ENCODE results near the gene POLRMT.

POLRMT gene

GRCh38 chr19:679418-680286 lies 46.3 kb upstream of the POLRMT start:
- Histone ChIP-seq H3K36me3 (ENCODE audit: control insufficient read depth, insufficient read depth, low read length) (no peaks in the 10 kb centered on the region), H3K4me3 (replicated peaks; ENCODE audit: low read depth, low read length) (peak overlapping the region; percentile 62), H3K27me3 (replicated peaks; ENCODE audit: control insufficient read depth, insufficient read depth, low read length) (no peaks in the 10 kb centered on the region)
- TF ChIP-seq CTCF (IDR thresholded peaks at IDR 0.05; ENCODE audit: insufficient read depth, low read length, poor library complexity, severe bottlenecking): no peak
- DNase-seq (ENCODE audit: extremely low read depth, insufficient read length): no peak

GRCh38 chr19:678791-679388 lies 45.6 kb upstream of the POLRMT start:
- TF ChIP-seq CTCF (IDR thresholded peaks at IDR 0.05; ENCODE audit: insufficient read depth, low read length, poor library complexity, severe bottlenecking): no peak
- Histone ChIP-seq H3K4me3 (replicated peaks; ENCODE audit: low read depth, low read length) (peak overlapping the region; percentile 62), H3K27me3 (replicated peaks; ENCODE audit: control insufficient read depth, insufficient read depth, low read length) (no peaks in the 10 kb centered on the region)

GRCh38 chr19:677601-678436 lies 44.5 kb upstream of the POLRMT start:
- H3K27me3 ChIP-seq (replicated peaks; ENCODE audit: control insufficient read depth, insufficient read depth, low read length): no peaks in the 10 kb centered on the region
- no peak for TF ChIP-seq CTCF (IDR thresholded peaks at IDR 0.05; ENCODE audit: insufficient read depth, low read length, poor library complexity, severe bottlenecking)
- H3K36me3 ChIP-seq (ENCODE audit: control insufficient read depth, insufficient read depth, low read length): no peaks in the 10 kb centered on the region
- DNase-seq (ENCODE audit: extremely low read depth, insufficient read length): no peak
- H3K4me3 ChIP-seq (replicated peaks; ENCODE audit: low read depth, low read length): peak overlapping the region; percentile 63; the same call in 1 of the 2 replicates

More at GRCh38 chr19:678791-679388, 45.6 kb upstream of the POLRMT start:
- no peak for DNase-seq (ENCODE audit: extremely low read depth, insufficient read length)
- H3K36me3 ChIP-seq (ENCODE audit: control insufficient read depth, insufficient read depth, low read length): no peaks in the 10 kb centered on the region

GRCh38 chr19:677201-677600 lies 43.9 kb upstream of the POLRMT start:
- DNase-seq (ENCODE audit: extremely low read depth, insufficient read length): no peak
- Histone ChIP-seq H3K27me3 (replicated peaks; ENCODE audit: control insufficient read depth, insufficient read depth, low read length) (no peaks in the 10 kb centered on the region), H3K36me3 (ENCODE audit: control insufficient read depth, insufficient read depth, low read length) (no peaks in the 10 kb centered on the region), H3K4me3 (replicated peaks; ENCODE audit: low read depth, low read length) (peak overlapping the region; percentile 63)
- TF ChIP-seq CTCF (IDR thresholded peaks at IDR 0.05; ENCODE audit: insufficient read depth, low read length, poor library complexity, severe bottlenecking): no peak

GRCh38 chr19:676339-677105 lies 43.2 kb upstream of the POLRMT start, which contains the start of gene FSTL3:
FSTL3 (plus strand) TSS chr19:676392; CDS start chr19:676424, 32 bp downstream.
- no peak for TF ChIP-seq CTCF (IDR thresholded peaks at IDR 0.05; ENCODE audit: insufficient read depth, low read length, poor library complexity, severe bottlenecking)
- H3K36me3 ChIP-seq (ENCODE audit: control insufficient read depth, insufficient read depth, low read length): no peaks in the 10 kb centered on the region
- H3K4me3 ChIP-seq (replicated peaks; ENCODE audit: low read depth, low read length): peak within 1 kb of the TSS; percentile 63
- H3K27me3 ChIP-seq (replicated peaks; ENCODE audit: control insufficient read depth, insufficient read depth, low read length): no peaks in the 10 kb centered on the region
- no peak for DNase-seq (ENCODE audit: extremely low read depth, insufficient read length)
